BLaER1 treated with 17β-estradiol and CSF1 and Interleukin-3, amounts not matched to agents 10 nM and 100 nM (cell line): ENCODE data around the gene FDCSP.

Source experiments
- H3K27ac ChIP-seq, 11 experiments: shearing (Covaris generic); formaldehyde crosslinking; 2 replicates each; pipeline ENCODE4 v1.8.1; 2022
- H3K27me3 ChIP-seq, 11 experiments: shearing (Covaris generic); formaldehyde crosslinking; 2 replicates each; pipeline ENCODE4 v1.8.1; 2022
- H3K36me3 ChIP-seq, 11 experiments: shearing (Covaris generic); formaldehyde crosslinking; 2 replicates each; pipeline ENCODE4 v1.8.1; 2022
- H3K4me1 ChIP-seq, 10 experiments: shearing (Covaris generic); formaldehyde crosslinking; 2 replicates each; pipeline ENCODE4 v1.8.1; 2022
- H3K4me2 ChIP-seq, 11 experiments: shearing (Covaris generic); formaldehyde crosslinking; 2 replicates each; pipeline ENCODE4 v1.8.1; 2022
- H3K4me3 ChIP-seq, 10 experiments: shearing (Covaris generic); formaldehyde crosslinking; 2 replicates each; pipeline ENCODE4 v1.8.1; 2022
- H3K9ac ChIP-seq, 11 experiments: shearing (Covaris generic); formaldehyde crosslinking; 2 replicates each; pipeline ENCODE4 v1.8.1; 2022
- H3K9me3 ChIP-seq, 11 experiments: shearing (Covaris generic); formaldehyde crosslinking; replicated peaks in 1 of 11; 2 replicates each; pipeline ENCODE4 v1.8.1; 2022
- H4K20me1 ChIP-seq, 11 experiments: shearing (Covaris generic); formaldehyde crosslinking; 2 replicates each; pipeline ENCODE4 v1.8.1; 2022
- Cebpa-rat ChIP-seq, 11 experiments: shearing (Covaris generic); IDR thresholded peaks; 2 replicates each; pipeline ENCODE4 v1.8.1; 2022

FDCSP gene

DNA sequence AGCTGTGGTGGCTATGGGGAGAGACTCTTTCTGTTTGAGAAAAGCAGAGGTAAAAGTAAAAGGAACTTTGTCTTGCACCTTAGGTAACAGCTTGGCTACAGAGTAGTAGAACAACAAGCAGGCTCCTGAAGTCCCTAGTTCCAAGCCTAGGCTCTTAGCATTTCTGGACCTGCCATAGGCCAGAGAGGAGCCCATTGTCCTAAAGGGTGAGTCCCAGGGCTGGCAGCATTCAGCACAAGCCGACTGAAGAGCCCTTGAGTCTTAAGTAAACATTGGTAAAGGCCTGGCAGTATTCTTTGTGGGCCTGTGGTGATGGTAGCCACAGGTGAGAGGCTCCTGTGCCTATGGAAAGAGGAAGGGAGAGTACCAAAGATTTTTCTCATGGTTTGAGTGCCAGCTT lies 54.6 kb downstream of the FDCSP start:
- no peak overlapping the region for H3K27ac ChIP-seq
- H3K27me3 ChIP-seq = no peaks in the 10 kb centered on the region
- no peaks in the 10 kb centered on the region for H4K20me1 ChIP-seq
- no peak overlapping the region for H3K4me2 ChIP-seq
- H3K9me3 ChIP-seq = no peaks in the 10 kb centered on the region
- TF ChIP-seq Cebpa-rat (IDR thresholded peaks at IDR 0.05) = no peak
- no peak overlapping the region for H3K4me3 ChIP-seq
- H3K9ac ChIP-seq = no peak overlapping the region
- H3K36me3 ChIP-seq = no peaks in the 10 kb centered on the region
- no peaks in the 10 kb centered on the region for H3K4me1 ChIP-seq
